OCI-LY7 (cell line): ENCODE measurements around the gene MANBA. TPM values are rescaled to one million over a fixed set of nuclear protein-coding genes. Genes with fewer than 3 reads are reported as not detected.

Source experiments
- Bru-seq: library from RNA; stranded (reverse); fragments of 400-500 nt; gene quantifications from one replicate; lab custom pipeline; 2021; lab: Mats Ljungman, UMichigan
- BruChase-seq, 2 experiments: library from RNA; stranded (reverse); fragments of 400-500 nt; gene quantifications; one replicate each; lab custom pipeline; 2021; lab: Mats Ljungman, UMichigan
- BruUV-seq: library from RNA; stranded (reverse); fragments of 400-500 nt; replicated peaks from 2 replicates; lab custom pipeline; 2021; lab: Mats Ljungman, UMichigan
- CTCF ChIA-PET: fragments of 300-600 bp; sonication (Branson Sonifier 250); formaldehyde crosslinking; loops from one replicate; lab custom pipeline; 2022; ENCODE audit warnings: antibody characterized with exemption; ENCODE audit not compliant: unreplicated experiment; lab: Charles Lee
- POLR2A ChIA-PET: fragments of 300-600 bp; sonication (Branson Sonifier 250); formaldehyde crosslinking; loops from one replicate; lab custom pipeline; 2022; ENCODE audit warnings: antibody characterized with exemption; lab: Charles Lee
- DNase-seq: peaks from one replicate; pipeline ENCODE4 v3.0.0-alpha.2; 2015; ENCODE audit warnings: low spot score
- H2AFZ ChIP-seq: fragments of 200-600 bp; sonication (generic), shearing (Covaris generic); 2 replicates; pipeline ENCODE4 v1.6.1; 2014; ENCODE audit warnings: mild to moderate bottlenecking, antibody characterized with exemption, low read length, moderate library complexity
- H3K27ac ChIP-seq: fragments of 200-600 bp; sonication (generic); 2 replicates; pipeline ENCODE4 v1.5.1; 2014; ENCODE audit warnings: mixed run types, low read depth, mild to moderate bottlenecking, moderate library complexity, low read length, inconsistent platforms; ENCODE audit not compliant: poor library complexity, severe bottlenecking
- H3K36me3 ChIP-seq: fragments of 200-600 bp; sonication (generic); 2 replicates; pipeline ENCODE4 v1.6.1; 2014; ENCODE audit warnings: mild to moderate bottlenecking, antibody characterized with exemption, low read length, moderate library complexity, mixed read lengths; ENCODE audit not compliant: insufficient read depth
- H3K4me1 ChIP-seq: fragments of 200-600 bp; sonication (generic); 2 replicates; pipeline ENCODE4 v1.5.1; 2014; ENCODE audit warnings: mild to moderate bottlenecking, low read length; ENCODE audit not compliant: insufficient read depth, poor library complexity, severe bottlenecking
- H3K4me2 ChIP-seq: fragments of 200-600 bp; sonication (generic); 2 replicates; pipeline ENCODE4 v1.6.1; 2014; ENCODE audit warnings: mild to moderate bottlenecking, low read length
- H3K4me3 ChIP-seq: fragments of 200-600 bp; sonication (generic); 2 replicates; pipeline ENCODE4 v1.5.1; 2014; ENCODE audit warnings: mild to moderate bottlenecking, low read depth, low read length; ENCODE audit not compliant: poor library complexity, severe bottlenecking
- H3K79me2 ChIP-seq: fragments of 200-600 bp; sonication (generic); 2 replicates; pipeline ENCODE4 v1.6.1; 2016; ENCODE audit warnings: low read depth, mild to moderate bottlenecking, low read length, moderate library complexity, mixed read lengths; ENCODE audit not compliant: insufficient read depth
- H3K9me2 ChIP-seq: fragments of 200-600 bp; sonication (generic); 2 replicates; pipeline ENCODE4 v1.6.1; 2016; ENCODE audit warnings: mild to moderate bottlenecking, low read length, mixed read lengths; ENCODE audit not compliant: insufficient read depth
- H3K9me3 ChIP-seq: fragments of 200-600 bp; sonication (generic); 2 replicates; pipeline ENCODE4 v1.6.1; 2014; ENCODE audit warnings: mild to moderate bottlenecking, mixed run types, low read length, mixed read lengths
- H4K20me1 ChIP-seq: fragments of 200-600 bp; sonication (generic); 2 replicates; pipeline ENCODE4 v1.6.1; 2014; ENCODE audit warnings: mild to moderate bottlenecking, antibody characterized with exemption, low read length, moderate library complexity, mixed read lengths; ENCODE audit not compliant: insufficient read depth
- CTCF ChIP-seq: fragments of 200-600 bp; sonication (generic); conservative IDR thresholded peaks from 2 replicates; pipeline ENCODE4 v1.5.1; 2014; ENCODE audit warnings: mild to moderate bottlenecking, antibody characterized with exemption, low read length, moderate library complexity, mixed read lengths
- EZH2phosphoT487 ChIP-seq: fragments of 200-600 bp; sonication (generic); IDR thresholded peaks from 2 replicates; pipeline ENCODE4 v1.6.1; 2018; ENCODE audit warnings: low read depth, borderline replicate concordance, mild to moderate bottlenecking, mixed run types, antibody characterized with exemption, low read length, moderate library complexity, mixed read lengths
- intact Hi-C: fragments of 100-400 bp; cut with micrococcal nuclease; formaldehyde crosslinking; loops from one replicate; pipeline ENCODE4 v1.10.0; 2022; ENCODE audit not compliant: unreplicated experiment
- long read RNA-seq: library from polyadenylated mRNA; stranded (forward); transcript quantifications from one replicate; pipeline ENCODE4 v2.0.0, GENCODE V29; 2022
- total RNA-seq, 2 experiments: library from RNA; depleted of rRNA in 1 of 2; stranded (reverse); fragments of >200 nt in 1 of 2; shearing (Covaris generic) in 1 of 2; gene quantifications; 2 replicates each; pipeline ENCODE4 v1.2.3, GENCODE V29; 2014 to 2022

MANBA gene
- total RNA-seq (2014; rRNA removed; shearing (Covaris generic)) (15.8 and 30.0 TPM in 2 replicates), total RNA-seq (2022) (18.9 and 22.8 TPM in 2 replicates), Bru-seq, nascent RNA (percentile 72 among the genes with signal in this experiment), BruChase-seq, experiment 1, labeled RNA remaining after a 6-hour chase (percentile 68 among the genes with signal in this experiment), BruChase-seq, experiment 2, labeled RNA remaining after a 2-hour chase (percentile 66 among the genes with signal in this experiment)
- long read RNA-seq, transcript MANBA-201 (17 exons, 3,361 nt) = major isoform, 8 of 25 reads
- long read RNA-seq, partial matches to known transcripts = 2 of 25 reads
- long read RNA-seq, other reads (novel, unspliced or antisense) = 12 of 25 reads

DNA sequence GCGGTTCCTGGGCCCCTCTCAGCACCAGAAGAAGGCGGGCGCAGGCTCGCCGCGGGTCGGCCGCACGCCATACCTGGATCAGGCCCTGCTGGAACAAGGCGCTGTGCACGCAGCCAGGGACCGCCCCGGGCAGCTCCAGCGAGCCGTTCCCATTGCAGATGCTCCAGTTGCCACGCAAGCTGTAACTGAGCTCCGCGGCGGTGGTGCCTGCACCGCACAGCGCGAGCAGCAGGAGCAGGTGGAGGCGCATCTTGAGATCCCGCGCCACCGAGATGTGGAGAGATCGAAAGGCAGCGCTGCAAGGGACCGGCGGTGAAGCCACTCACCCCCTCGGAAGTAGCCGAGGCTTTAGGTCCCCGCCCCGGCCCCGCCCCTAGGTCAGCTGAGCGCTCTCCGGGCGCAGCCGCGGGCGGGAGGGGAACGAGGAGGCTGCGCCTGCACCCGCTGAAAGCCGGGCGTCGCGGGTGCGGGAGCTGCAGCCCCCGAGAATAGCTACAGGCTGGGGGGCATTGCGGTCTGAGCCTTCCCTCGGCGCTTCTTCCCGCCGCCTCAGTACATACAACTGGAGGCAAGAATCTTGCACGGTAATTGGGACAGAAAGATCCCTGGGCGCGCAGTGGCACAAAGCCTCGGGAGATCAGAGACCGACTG lies at the start of gene MANBA:
MANBA (minus strand) TSS at position 324 of the 651 bp plus-strand sequence; CDS start at position 250, 74 bp downstream.
- peak within 1 kb of the TSS; percentile 40 for H3K27ac ChIP-seq
- H3K4me2 ChIP-seq = peak within 1 kb of the TSS; percentile 81
- H3K4me3 ChIP-seq = peak within 1 kb of the TSS; percentile 74
- POLR2A ChIA-PET = interaction anchor here (0.6 to 2.2 kb wide), 18 partner anchors 8 to 331 kb away, joined by 3 to 11 read pairs (median 4); partner anchors contain the start of gene UBE2D3
- H3K4me1 ChIP-seq = peaks cover 17% of the 10 kb centered on the region
- H3K9me3 ChIP-seq = no peaks in the 10 kb centered on the region
- no peaks in the 10 kb centered on the region for H3K9me2 ChIP-seq
- intact Hi-C loops = loop anchor here (1.0 to 5.0 kb wide), 4 partner anchors 67 to 332 kb away; partner anchors contain the start of genes CISD2, NFKB1 and UBE2D3
- H2AFZ ChIP-seq = peak within 1 kb of the TSS; percentile 93
- peaks cover 28% of the 10 kb centered on the region; the same call in 1 of the 2 replicates for H3K79me2 ChIP-seq
- H4K20me1 ChIP-seq = peaks cover 12% of the 10 kb centered on the region; the same call in 1 of the 2 replicates
- CTCF ChIA-PET = no interaction called here
- TF ChIP-seq CTCF (no peak), EZH2phosphoT487 (no peak)
- BruUV-seq = no TSS peak
- DNase-seq = peak; percentile 91
- H3K36me3 ChIP-seq = peaks cover 5% of the 10 kb centered on the region

DNA sequence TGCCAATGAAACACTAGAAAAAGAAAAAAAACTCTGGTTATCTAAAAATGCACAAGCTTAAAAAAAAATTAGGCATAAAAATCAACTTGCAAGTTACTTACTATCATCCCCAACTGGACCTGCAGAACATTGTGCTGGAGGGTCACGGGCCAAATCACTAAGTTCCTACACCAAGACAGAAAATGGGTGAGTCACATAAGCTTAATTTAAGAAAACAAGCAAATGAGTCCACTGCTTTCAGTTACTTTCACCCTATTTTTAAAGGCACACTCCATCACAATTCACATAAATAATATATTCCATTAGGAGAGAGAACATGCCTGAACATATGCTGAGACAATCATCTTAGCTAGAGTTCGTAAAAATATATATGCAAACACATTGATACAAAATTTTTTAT lies 48.9 kb upstream of the MANBA start:
- H3K4me1 ChIP-seq = peaks cover 31% of the 10 kb centered on the region
- no peaks in the 10 kb centered on the region for H3K9me2 ChIP-seq
- ChIA-PET POLR2A (interaction anchor here (0.7 to 4.3 kb wide), 5 partner anchors 9 to 245 kb away, joined by 4 to 63 read pairs (median 6); partner anchors contain the start of gene UBE2D3), CTCF (interaction anchor here (0.7 kb wide), 1 partner anchor 14 kb away, joined by 3 read pairs; no protein-coding TSS in a partner anchor)
- no peak overlapping the region for H2AFZ ChIP-seq
- peaks cover 83% of the 10 kb centered on the region for H4K20me1 ChIP-seq
- no peak overlapping the region for H3K4me3 ChIP-seq
- DNase-seq = no peak
- no peaks in the 10 kb centered on the region for H3K9me3 ChIP-seq
- BruUV-seq = no TSS peak
- peaks cover 99% of the 10 kb centered on the region for H3K36me3 ChIP-seq
- H3K27ac ChIP-seq = no peak overlapping the region
- TF ChIP-seq EZH2phosphoT487 = no peak
- TF ChIP-seq CTCF = no peak
- peaks cover 100% of the 10 kb centered on the region for H3K79me2 ChIP-seq
- no peak overlapping the region for H3K4me2 ChIP-seq
- intact Hi-C loops = no loop called here
